NCI-H187 treated with DMSO at 0.1 percent for 48 hours (cell line): ENCODE measurements around the gene LZTR1.
A peak's percentile ranks its signal among the peaks of the same experiment; 100 is the strongest.
"Not testable (repeated sequence)": the region's sequence is repeated elsewhere in the genome, so short reads cannot be mapped to it uniquely, and the experiment has no call there.

Source experiments
- DNase-seq: peaks from one replicate; lab custom pipeline; 2025; lab: John Stamatoyannopoulos, UW

Gene LZTR1

GRCh38 chr22:20996598-20997535 lies 14.8 kb downstream of the LZTR1 start:
- DNase-seq: no peak

GRCh38 chr22:20997536-20998257 lies 15.6 kb downstream of the LZTR1 start:
- no peak for DNase-seq

GRCh38 chr22:20998411-20999336 lies 16.6 kb downstream of the LZTR1 start:
- DNase-seq: no peak

GRCh38 chr22:20999350-21000206 lies 17.5 kb downstream of the LZTR1 start:
- DNase-seq: no peak

GRCh38 chr22:21000207-21000986 lies 18.3 kb downstream of the LZTR1 start:
- no peak for DNase-seq

GRCh38 chr22:21000987-21001600 lies 19.0 kb downstream of the LZTR1 start:
- no peak for DNase-seq

GRCh38 chr22:21001601-21002325 lies 19.7 kb downstream of the LZTR1 start, which contains the start of gene THAP7:
Gene THAP7, minus strand, starts transcription at chr22:21002118. Its CDS starts 207 bp downstream, at chr22:21001911.
- DNase-seq: peak; percentile 58

GRCh38 chr22:21003782-21004181 lies 21.7 kb downstream of the LZTR1 start:
- no peak for DNase-seq

GRCh38 chr22:21009208-21009607 lies 27.1 kb downstream of the LZTR1 start:
- not testable (repeated sequence) for DNase-seq

- no peak for DNase-seq
Observed at GRCh38 chr22:21009638-21010425, 27.7 kb downstream of the LZTR1 start.

GRCh38 chr22:21010426-21011113 lies 28.5 kb downstream of the LZTR1 start:
- DNase-seq: no peak

- no peak for DNase-seq
Observed at GRCh38 chr22:21012446-21013407, 30.6 kb downstream of the LZTR1 start.

GRCh38 chr22:21013657-21014201 lies 31.6 kb downstream of the LZTR1 start:
- no peak for DNase-seq

GRCh38 chr22:21014202-21014725 lies 32.2 kb downstream of the LZTR1 start:
- peak; percentile 45 for DNase-seq

GRCh38 chr22:21014726-21015465 lies 32.8 kb downstream of the LZTR1 start, which contains the start of gene P2RX6:
Gene P2RX6, plus strand, starts transcription at chr22:21015165. Its CDS starts 10 bp downstream, at chr22:21015175.
- no peak for DNase-seq
